Posterior vena cava (tissue), 2 donors: ENCODE measurements around the gene SLC2A11. TPM values are rescaled to one million over a fixed set of nuclear protein-coding genes. Genes with fewer than 3 reads are reported as not detected.
"Not testable (repeated sequence)": the region's sequence is repeated elsewhere in the genome, so short reads cannot be mapped to it uniquely, and the experiment has no call there.

Experiments
- DNase-seq: peaks from one replicate; pipeline ENCODE4 v3.0.0-alpha.2; 2020; ENCODE audit warnings: low spot score
- intact Hi-C, 2 donors: fragments of 100-400 bp; cut with DNase I; formaldehyde crosslinking; loops; one replicate each; pipeline versions ENCODE4 v1.14.1 to v1.14.2; 2022 to 2023
- total RNA-seq, 2 donors: library from RNA; stranded (reverse); fragmentation: NEBNext Ultra II Directional; extraction: Animal tissue kit (Norgen Biotek cat#: 25700); gene quantifications; one replicate each; pipeline ENCODE4 v1.2.1, GENCODE V29; 2021
- donor health status: DM: yes; HTN: yes; CAD: no.
- donor health status: DM: yes; HTN: yes; CAD: no.

The SLC2A11 gene
- total RNA-seq, 2 donors from 2014 or later, result 4.9 to 7.4 TPM

DNA sequence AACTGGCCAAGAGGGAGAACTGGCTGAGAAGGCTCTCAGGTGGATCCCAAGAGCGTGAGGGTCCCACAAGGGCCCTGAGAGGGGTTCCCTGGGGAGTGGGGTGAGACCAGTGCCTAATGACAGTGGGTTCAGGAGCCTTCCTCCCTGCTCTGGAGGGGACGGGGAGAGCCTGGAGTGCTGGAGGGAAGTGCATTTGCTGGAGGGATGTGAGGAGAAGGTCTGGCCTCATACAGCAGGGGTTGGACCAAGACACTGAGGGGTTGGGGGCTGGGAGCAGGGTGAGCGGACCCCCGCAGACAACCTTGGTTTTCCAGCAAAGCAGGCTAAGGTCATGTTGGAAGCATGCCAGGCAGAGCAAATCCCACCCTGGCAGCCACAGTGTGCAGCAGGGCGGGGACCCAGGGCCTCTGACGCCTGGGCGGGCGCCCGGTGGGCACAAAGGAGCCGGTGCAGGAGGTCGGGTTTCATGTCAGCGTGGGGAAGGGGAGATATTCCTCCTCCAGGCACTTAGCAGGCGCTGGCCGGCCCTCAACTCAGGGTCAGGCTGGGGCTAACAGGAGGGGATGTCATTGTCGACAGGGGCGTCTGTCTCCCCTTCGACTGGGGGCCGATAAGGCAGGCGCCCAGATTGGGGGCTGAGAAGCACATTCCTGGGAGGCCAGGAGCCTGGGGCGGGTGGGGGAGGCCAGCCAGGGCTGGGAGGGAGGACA is 15.8 kb upstream of the SLC2A11 start:
- intact Hi-C loops, result no loop called here
- no peak for DNase-seq

DNA sequence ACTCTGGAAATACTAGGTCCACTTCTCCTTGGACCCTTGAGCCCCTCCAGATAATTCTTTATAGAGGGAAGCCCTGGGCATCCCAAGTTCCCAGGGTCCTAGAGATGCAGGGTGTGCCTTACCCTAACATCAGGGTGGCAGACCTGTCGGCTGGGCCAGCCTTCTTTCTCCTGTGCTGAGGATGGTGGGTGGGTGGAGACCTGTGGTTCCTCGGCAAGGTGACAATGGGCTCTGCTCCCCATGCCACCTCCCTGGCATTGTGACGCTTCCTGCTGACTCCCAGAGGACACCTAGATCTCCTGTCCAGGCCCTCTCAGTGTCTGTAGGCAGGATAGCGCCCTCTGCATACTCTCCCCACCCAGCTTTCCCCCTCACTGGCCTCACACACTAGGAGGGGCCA is 15.1 kb upstream of the SLC2A11 start:
- intact Hi-C loops, result no loop called here
- DNase-seq, result no peak

DNA sequence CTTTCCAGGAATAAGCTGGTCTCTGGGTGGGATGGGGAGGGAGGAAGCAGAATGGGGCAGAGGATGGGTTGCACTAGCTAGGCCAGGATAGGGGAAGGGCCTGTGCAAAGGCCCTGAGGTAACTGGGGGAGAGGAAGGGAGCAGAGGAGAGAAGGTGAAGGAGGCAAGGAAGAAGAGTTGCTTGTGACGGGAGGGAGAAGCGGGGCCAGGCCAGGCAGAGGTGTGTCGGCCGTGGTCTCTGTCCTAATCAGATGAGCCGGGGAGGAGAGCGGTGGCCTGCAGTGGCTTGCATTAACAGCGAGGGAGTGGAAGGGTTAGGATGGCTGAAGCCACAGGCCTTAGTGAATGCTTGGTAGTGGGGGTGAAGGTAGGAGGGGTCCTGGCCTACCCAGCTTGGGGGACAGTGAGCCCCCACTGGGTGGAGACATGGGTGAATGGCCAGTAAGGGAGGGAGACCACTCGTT is 12.9 kb upstream of the SLC2A11 start:
- intact Hi-C loops, result loop anchor here in 1 of 2 donors (5.0 kb wide), 2 partner anchors 62 to 77 kb away; partner anchors contain the start of gene CHCHD10
- DNase-seq, result no peak

DNA sequence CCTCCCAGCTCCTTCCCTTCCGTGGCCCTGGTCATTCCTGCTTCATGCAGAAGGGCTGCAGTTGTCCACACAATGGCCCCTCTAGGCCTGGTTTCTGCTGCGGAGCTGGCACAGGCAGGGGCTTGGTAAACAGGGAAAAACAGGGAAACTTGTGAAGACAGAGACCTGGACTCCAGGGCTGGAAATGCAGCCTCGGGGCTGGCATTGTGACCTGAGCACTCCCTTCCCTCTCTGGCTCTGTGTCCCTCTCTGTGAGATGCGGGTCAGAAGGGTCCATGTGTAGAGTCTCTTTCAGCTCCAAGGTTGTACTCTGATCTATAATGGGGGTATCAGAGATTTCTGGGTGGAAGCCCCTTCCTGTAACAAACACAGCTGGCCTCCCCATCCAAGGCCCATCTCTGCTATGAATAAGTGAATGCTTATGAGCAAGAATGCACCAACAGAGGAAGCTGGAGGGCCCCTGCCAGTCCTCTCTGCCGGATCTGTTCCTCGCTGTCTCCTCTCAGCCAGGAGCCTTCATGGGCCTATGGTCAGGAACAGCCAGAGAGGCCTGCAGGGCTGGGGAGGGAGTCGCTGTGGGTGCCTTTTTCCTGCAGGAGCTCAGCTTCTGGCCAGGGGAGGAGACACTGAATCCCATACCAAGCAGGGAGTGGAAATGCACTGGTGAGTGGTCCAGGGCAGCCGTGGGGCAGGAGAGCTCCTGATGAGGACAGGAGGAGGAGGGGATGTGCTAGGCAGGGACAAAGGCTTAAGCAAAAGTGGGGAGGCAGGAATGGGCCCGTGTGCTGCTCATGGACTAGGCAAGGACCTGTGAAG is 12.2 kb upstream of the SLC2A11 start:
- no peak for DNase-seq
- intact Hi-C loops, result loop anchor here in 1 of 2 donors (5.0 kb wide), 2 partner anchors 63 to 78 kb away; partner anchors contain the start of gene CHCHD10

DNA sequence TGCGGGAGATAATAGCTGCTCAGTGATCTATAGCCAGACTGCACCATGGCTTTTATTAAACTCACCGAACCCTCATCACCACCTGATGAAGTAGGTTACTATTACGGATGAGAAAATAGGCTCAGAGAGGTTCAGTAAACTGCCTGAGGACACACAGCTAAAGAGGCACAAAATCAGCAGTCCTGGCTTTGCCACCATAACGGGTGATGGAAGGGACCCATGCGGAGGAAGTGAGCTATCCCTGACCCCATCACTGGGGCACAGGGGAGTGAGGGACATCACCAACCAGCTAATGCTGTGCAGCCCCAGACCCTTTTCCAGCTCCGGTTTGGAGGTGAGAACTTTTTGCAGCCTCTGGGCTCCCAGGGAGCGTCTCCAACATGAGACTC is 11.6 kb upstream of the SLC2A11 start:
- intact Hi-C loops, result loop anchor here in 1 of 2 donors (5.0 kb wide), 2 partner anchors 64 to 79 kb away; partner anchors contain the start of gene CHCHD10
- no peak for DNase-seq

DNA sequence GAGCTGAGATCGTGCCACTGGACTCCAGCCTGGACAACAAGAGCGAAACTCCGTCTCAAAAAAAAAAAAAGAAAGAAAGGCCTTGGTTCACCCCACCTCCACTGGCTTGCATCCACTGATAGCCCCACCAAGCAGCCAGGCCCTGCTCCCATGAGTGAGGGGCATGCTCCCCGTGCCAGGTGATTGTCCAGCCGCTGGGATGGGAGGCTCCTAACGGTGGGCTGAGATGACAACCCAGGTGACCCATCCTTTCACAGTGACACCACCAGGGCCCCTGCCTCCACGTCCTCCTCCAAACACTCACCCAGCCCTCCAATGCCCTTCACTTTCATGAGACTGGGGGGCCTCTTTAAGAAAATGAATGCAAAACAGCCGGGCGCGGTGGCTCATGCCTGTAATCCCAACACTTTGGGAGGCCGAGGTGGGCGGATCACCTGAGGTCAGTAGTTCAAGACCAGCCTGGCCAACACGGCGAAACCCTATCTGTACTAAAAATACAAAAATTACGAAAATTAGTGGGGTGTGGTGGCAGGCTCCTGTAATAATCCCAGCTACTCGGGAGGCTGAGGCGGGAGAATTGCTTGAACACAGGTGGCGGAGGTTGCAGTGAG is 10.3 kb upstream of the SLC2A11 start:
- intact Hi-C loops, result loop anchor here in 1 of 2 donors (5.0 kb wide), 2 partner anchors 65 to 80 kb away; partner anchors contain the start of gene CHCHD10
- no peak for DNase-seq

DNA sequence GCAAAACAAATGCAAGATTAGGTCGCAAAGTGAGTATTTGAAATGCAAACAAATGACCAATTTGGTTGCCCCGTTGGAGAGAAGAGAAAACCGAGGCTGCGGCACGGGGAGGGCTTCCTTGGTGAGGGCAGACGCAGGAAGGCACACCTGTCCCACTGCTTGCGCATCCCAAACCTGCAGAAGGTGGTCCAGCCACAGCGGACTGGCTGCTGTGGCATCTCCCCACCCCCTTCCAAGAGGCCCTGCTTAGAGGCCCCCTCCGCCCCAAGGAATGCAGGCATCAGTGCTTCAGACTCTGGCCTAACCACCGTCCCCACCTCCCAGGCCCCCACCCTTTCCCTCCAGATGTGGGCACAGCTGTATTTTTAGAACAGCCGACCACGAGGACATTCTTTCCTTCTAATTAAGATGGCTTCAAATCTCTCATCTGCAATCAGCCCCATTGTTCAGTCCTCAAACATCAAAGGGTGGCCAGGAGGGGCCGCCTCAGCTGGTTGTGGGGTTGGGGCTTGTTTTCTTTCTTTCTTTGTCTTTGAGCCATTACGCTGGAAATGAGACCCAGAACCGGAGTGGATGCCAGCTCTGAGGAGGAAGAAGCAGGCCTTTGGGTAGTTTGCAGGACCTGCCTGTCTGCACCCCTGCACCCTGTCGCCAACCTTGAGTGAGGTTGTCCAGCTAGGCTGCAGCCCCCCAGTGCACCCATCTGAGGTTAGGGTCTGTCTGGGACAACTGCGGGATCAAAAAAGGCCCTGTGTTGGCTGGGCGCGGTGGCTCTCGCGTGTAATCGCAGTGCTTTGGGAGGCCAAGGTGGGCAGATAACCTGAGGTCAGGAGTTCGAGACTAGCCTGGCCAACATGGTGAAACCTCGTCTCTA is 9.4 kb upstream of the SLC2A11 start:
- DNase-seq, result no peak
- intact Hi-C loops, result loop anchor here in 1 of 2 donors (5.0 kb wide), 2 partner anchors 66 to 81 kb away; partner anchors contain the start of gene CHCHD10

DNA sequence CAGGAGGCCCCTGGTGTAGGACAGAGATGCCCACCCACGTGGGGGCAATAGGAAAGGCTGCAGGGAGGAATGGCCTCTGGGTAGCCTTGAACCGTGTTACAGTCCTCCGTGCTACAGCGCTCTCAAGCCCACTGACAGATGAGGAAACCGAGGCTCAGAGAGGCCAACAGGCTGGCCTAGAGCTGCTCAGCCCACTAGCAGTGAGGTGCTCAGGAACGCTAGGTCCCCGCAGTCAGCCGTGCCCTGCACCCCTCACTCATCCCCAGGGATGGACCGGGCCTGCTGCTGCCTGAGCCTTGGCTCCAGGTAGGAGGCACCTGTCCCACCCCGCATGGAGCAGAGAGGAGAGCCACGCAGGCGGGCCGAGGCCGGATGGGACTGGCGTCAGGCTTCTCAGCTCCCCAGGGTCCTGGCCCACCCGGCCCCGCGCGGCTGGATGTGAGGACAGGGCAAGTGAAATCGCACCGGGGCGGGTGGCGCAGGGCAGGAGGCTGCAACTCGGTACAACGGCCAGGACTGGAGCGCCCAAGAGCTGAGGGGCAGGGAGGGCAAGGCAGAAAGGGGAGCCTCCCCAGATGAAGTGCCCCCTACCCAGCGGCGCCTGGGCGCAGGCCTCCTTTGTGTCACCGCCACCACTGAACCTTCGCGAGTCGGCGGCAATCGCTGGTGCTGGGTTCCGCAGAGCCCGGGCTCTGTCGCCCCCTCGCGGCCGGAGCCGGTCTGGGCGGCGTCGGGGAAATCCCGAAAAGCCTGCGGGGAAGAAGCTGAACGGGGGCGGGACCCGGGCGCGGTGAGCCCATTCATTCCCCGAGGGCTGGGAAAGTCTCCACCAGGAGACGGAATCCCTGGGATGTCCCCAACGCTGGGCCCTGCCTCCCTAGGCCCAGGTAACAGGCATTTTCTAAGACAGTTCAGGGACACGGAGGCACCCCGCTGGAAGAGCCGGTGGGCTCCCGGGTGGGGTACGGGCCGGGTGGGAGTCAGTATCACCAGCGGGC is 8.4 kb upstream of the SLC2A11 start:
- intact Hi-C loops, result loop anchor here (5.0 to 10.0 kb wide), 3 partner anchors 67 to 305 kb away; partner anchors contain the start of gene CHCHD10 (in 1 of the 2)
- peak; percentile 95 for DNase-seq

DNA sequence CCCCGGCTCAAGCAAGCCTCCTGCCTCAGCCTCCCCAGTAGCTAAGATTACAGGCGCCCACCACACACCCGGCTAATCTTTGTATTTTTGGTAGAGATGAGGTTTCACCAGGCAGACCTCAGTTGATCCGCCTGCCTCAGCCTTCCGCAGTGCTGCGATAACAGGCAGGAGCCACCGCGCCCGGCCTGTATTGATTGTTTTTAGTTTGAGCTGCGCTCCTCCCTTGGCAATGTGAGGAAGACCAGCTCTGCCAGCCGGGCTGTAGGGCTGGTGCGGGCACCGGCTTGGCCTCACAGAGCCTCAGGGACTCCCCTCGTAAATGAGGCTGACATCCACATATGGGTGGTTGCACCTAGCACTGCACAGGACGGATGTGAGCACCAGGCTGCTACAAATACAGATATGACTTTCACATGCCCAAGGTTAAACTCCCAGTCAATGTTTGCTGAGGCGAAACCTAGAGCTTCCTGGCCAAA is 7.5 kb upstream of the SLC2A11 start:
- intact Hi-C loops, result loop anchor here in 1 of 2 donors (10.0 kb wide), 1 partner anchor 305 kb away; no protein-coding TSS in a partner anchor
- DNase-seq, result no peak

DNA sequence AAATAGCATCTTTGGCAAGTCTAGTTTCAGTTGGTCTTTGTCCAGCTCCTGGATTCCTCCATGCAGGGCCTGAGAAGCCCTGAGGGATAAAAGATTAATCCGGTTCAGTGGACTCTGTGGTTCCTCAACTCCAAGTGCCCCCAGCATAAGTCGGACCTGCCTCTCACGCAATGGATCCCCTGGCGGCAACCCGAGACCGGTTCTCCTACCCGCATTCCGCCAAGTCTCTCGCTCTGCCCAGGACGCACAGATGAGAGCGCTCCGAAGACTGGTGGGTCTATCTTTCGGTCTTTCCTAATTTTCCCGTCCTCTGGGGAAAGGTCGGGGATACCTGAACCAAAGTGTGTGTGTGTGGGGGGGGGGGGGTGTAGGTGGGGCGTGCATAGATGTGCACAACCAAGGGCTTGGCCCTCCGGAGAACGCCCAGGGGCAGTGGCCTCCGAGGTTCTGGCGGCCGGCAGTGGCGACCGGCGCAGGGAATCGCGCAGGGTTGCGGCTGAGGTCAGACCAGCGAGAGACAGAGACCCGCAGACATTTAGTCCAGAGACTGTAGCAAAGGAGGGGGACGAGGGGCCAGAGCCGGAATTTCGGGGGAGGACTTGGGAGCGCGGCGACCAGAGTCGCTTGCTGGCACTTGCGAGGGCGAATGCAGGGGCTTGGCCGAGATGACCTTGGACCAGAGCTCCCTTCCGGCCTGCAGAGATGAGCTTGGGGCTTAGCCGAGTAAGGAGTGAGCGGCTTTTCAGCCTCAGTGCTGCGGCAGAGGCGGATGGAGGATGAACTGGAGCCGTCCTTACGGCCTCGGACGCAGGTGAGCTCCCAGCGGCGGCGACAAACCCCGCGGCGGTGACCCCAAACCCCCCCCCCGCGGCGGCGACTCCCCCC is 712 bp upstream of the SLC2A11 start:
- intact Hi-C loops, result loop anchor here in 1 of 2 donors (10.0 kb wide), 1 partner anchor 312 kb away; no protein-coding TSS in a partner anchor
- DNase-seq, result no peak

DNA sequence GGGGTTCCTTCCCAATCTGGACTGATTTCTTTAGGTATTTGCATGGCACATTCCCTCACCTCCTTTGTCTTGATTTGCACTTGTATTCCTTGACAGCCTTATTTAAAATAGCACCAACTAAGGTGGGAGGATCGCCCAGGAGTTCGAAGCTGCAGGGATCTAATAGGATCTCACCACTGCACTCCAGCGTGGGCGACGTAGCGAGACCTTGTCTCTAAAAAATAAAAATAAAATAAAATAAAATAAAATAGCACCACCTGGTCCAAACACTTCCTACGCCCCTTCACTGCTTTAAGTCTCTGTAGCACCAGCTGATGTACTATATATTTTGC is 775 bp downstream of the SLC2A11 start:
- intact Hi-C loops, result loop anchor here in 1 of 2 donors (10.0 kb wide), 1 partner anchor 314 kb away; no protein-coding TSS in a partner anchor
- no peak for DNase-seq

DNA sequence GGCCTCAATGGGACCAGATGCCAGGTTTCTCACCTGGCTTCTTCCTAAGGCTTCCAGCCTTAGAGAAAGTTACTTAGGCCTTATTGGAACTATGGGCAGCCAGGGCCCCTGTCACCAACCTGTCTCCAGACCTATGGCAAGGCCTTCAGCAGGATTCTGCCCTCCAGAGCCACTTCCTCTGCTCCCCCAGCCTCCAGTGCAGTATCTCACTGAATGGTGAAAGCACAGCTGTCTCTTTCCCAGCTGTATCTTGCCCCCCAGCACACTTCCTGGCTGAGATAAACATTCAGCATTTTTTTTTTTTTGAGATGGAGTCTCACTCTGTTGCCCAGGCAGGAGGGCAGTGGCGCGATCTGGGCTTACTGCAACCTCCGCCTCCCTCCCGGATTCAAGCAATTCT is 1.5 kb downstream of the SLC2A11 start:
- intact Hi-C loops, result loop anchor here in 1 of 2 donors (10.0 kb wide), 1 partner anchor 314 kb away; no protein-coding TSS in a partner anchor
- no peak for DNase-seq

DNA sequence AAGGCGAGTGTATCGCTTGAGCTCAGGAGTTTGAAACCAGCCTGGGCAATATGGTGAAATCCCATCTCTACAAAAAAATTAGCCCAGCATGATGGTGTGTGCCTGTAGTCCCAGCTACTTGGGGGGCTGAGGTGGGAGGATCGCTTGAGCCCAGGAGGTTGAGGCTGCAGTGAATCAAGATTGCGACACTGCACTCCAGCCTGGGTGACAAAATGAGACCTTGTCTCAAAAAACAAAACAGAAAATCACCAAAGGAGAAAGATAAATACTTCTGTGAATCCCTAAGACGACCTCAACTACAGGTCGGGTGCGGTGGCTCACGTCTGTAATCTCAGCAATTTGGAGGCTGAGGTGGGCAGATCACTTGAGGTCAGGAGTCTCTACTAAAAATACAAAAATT is 2.5 kb downstream of the SLC2A11 start:
- DNase-seq, intact Hi-C loops: not testable (repeated sequence)

DNA sequence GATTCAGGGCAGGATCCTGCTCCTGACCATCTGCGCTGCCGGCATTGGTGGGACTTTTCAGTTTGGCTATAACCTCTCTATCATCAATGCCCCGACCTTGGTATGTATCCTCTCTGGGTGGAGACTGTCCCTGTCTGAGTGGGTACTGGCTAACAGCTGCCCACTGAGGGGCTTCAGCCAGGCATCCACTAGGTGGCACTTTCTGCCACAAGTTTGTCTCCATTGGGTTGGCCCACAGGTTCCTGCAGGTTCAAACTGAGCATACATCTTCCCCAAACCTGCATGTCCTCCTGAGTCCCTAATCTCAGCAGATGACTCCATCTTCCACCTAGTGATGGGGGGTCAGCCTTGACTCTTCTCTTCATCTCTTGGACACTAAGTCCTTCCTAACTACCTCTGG is 4.4 kb downstream of the SLC2A11 start:
- intact Hi-C loops, result no loop called here
- DNase-seq, result no peak

DNA sequence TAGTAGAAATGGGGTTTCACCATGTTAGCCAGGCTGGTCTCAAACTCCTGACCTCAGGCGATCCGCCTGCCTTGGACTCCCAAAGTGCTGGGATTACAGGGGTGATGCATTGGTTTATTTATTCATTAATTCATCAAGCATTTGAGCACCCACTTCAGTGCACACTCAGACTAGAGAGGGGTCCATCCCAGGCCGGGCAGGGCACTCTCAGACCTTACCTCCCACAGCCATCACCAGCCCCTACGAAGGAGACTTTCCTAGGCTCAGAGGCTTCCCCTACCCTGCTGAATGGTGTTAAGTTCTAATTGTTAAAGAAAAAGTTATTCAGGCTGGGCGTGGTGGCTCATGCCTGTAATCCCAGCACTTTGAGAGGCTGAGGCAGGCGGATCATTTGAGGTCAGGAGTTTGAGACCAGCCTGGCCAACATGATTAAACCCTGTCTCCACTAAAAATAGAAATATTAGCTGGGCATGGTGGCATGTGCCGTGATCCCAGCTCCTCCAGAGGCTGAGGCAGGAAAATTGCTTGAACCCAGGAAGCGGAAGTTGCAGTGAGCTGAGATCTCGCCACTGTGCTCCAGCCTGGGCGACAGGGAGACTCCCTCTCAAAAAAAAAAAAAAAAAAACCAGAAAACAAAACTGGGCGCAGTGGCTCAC is 7.0 kb downstream of the SLC2A11 start:
- DNase-seq, intact Hi-C loops: not testable (repeated sequence)

DNA sequence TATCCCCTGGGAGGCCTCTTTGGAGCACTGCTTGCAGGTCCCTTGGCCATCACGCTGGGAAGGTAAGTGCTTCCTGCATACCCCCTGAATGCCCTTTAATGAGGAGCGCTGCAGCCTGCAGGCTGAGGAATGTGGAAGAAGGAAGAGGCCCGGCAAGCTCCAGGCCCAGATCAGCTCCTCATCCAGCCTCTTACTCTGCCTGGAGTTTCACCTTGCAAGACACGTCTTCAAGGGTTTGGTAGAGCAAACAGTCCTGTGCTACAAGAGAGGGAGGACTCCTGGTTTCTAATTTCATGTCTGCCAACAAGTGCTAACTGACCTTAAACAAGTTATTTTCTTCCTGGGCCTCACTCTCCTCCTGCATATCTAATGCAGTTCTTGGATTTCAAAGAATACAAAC is 10.9 kb downstream of the SLC2A11 start:
- intact Hi-C loops, result no loop called here
- DNase-seq, result no peak
